Uterus (tissue), 4 donors: ENCODE data around the gene IL1RAP. TPM values are rescaled to one million over a fixed set of nuclear protein-coding genes. Genes with fewer than 3 reads are reported as not detected.

ENCODE experiments used
- DNase-seq, 2 donors: peaks; one replicate each; pipeline ENCODE4 v3.0.0-alpha.2; 2019 to 2020
- H3K27ac ChIP-seq, 2 donors: fragments of 200-600 bp; sonication (generic); 1 replicate in 1 of 2; 2 replicates in 1 of 2; pipeline ENCODE4 v1.5.1; 2016 to 2018
- H3K27me3 ChIP-seq, 2 donors: fragments of 200-600 bp; sonication (generic); one replicate each; pipeline ENCODE4 v1.5.1; 2018 to 2019; ENCODE audit warnings: control low read depth in 1 of 2
- H3K36me3 ChIP-seq, 2 donors: fragments of 200-600 bp; sonication (generic); one replicate each; pipeline ENCODE4 v1.5.1; 2019; ENCODE audit warnings: control low read depth in 1 of 2
- H3K4me1 ChIP-seq, 2 donors: fragments of 200-600 bp; sonication (generic); one replicate each; pipeline ENCODE4 v1.5.1; 2018 to 2019; ENCODE audit warnings: control low read depth in 1 of 2
- H3K4me3 ChIP-seq, 2 donors: fragments of 200-600 bp; sonication (generic); 1 replicate in 1 of 2; 2 replicates in 1 of 2; pipeline ENCODE4 v1.5.1; 2018 to 2019; ENCODE audit warnings: mild to moderate bottlenecking in 1 of 2
- H3K9me3 ChIP-seq, 2 donors: fragments of 200-600 bp; sonication (generic); one replicate each; pipeline ENCODE4 v1.5.1; 2019; ENCODE audit warnings: control low read depth in 1 of 2
- CTCF ChIP-seq, 4 experiments: fragments of 200-600 bp in 2 of 4; fragments of 450-650 bp in 2 of 4; sonication (generic) in 2 of 4; IDR thresholded peaks; one replicate each; pipeline ENCODE4 v1.5.1; 2016 to 2019; ENCODE audit warnings: antibody characterized with exemption in 4 of 4, mild to moderate bottlenecking in 2 of 4, moderate library complexity in 1 of 4
- POLR2A ChIP-seq, 2 donors: fragments of 450-650 bp; IDR thresholded peaks; one replicate each; pipeline ENCODE4 v1.6.1; 2016; ENCODE audit warnings: antibody characterized with exemption in 2 of 2, mild to moderate bottlenecking in 1 of 2, moderate library complexity in 1 of 2
- intact Hi-C: fragments of 100-400 bp; cut with DNase I; formaldehyde crosslinking; loops from one replicate; pipeline ENCODE4 v1.15.1; 2023; ENCODE audit warnings: low total_unique reads
- total RNA-seq, 4 donors: library from RNA; depleted of rRNA in 3 of 4; stranded (reverse); fragments of >200 nt in 3 of 4; gene quantifications; one replicate each; pipeline versions ENCODE4 v1.1.0 to v1.2.4, GENCODE V29; 2014 to 2023
- donor health status: DM: yes; HTN: yes; CAD: no.

IL1RAP gene
- total RNA-seq, 4 donors from 2014 or later: 2.8 to 26.8 (median 10.4) TPM

DNA sequence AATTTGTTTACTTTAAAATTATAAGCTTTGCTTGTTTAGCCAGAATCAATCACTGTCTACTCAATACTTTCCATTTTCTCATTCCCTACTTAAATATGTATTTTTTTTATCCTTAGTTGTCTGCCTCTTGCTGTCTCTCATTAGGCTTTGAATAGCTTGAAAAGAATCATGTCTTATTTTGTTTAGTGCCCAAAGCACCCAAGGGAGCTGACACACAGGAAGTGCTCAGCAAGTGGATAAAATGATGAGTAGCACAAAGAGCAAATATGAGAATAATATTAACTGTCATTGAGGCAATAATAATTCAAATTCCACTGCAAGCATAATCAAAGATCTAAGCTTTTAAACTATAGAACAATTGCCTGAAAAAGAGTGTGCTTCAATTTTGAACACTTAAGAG is 19.0 kb upstream of the IL1RAP start:
- no peak for DNase-seq
- no peaks in the 10 kb centered on the region for H3K27me3 ChIP-seq
- H3K9me3 ChIP-seq: no peaks in the 10 kb centered on the region
- no peak overlapping the region for H3K4me3 ChIP-seq
- no peaks in the 10 kb centered on the region for H3K4me1 ChIP-seq
- intact Hi-C loops: no loop called here
- TF ChIP-seq POLR2A (IDR thresholded peaks at IDR 0.05): no peak
- no peak for TF ChIP-seq CTCF (IDR thresholded peaks at IDR 0.05)
- no peak overlapping the region for H3K27ac ChIP-seq
- H3K36me3 ChIP-seq: no peaks in the 10 kb centered on the region

GRCh38 chr3:190495354-190495753 is 18.5 kb upstream of the IL1RAP start:
- Histone ChIP-seq H3K36me3 (no peaks in the 10 kb centered on the region), H3K27me3 (no peaks in the 10 kb centered on the region), H3K27ac (no peak overlapping the region), H3K9me3 (no peaks in the 10 kb centered on the region), H3K4me1 (no peaks in the 10 kb centered on the region), H3K4me3 (no peak overlapping the region)
- DNase-seq: no peak
- intact Hi-C loops: no loop called here
- no peak for TF ChIP-seq POLR2A (IDR thresholded peaks at IDR 0.05)
- no peak for TF ChIP-seq CTCF (IDR thresholded peaks at IDR 0.05)

DNA sequence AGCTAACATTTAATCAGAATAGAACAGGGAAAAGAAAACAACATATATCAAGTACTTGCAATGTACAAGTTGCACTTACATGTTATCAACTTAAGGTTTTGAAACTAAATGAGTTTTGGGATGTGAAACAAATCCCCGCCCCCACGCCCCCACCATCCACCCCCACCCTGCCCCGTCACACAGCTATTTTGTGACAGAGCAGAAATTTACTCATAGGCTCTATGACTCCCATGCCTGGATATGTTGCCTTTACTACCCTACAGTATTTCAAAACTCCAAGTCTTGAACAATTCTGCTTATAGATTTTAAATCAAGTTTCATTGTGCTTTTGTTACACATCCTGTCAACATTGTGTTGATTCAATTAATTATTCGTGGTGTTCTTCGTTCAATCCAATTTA is 18.1 kb upstream of the IL1RAP start:
- Histone ChIP-seq H3K27me3 (no peaks in the 10 kb centered on the region), H3K4me3 (no peak overlapping the region), H3K4me1 (no peaks in the 10 kb centered on the region), H3K9me3 (no peaks in the 10 kb centered on the region), H3K27ac (no peak overlapping the region), H3K36me3 (no peaks in the 10 kb centered on the region)
- no peak for DNase-seq
- TF ChIP-seq POLR2A (IDR thresholded peaks at IDR 0.05): no peak
- TF ChIP-seq CTCF (IDR thresholded peaks at IDR 0.05): no peak
- intact Hi-C loops: no loop called here

GRCh38 chr3:190496859-190497258 is 17.0 kb upstream of the IL1RAP start:
- intact Hi-C loops: no loop called here
- no peaks in the 10 kb centered on the region for H3K9me3 ChIP-seq

GRCh38 chr3:190497811-190498210 is 16.1 kb upstream of the IL1RAP start:
- TF ChIP-seq CTCF (IDR thresholded peaks at IDR 0.05): no peak
- no peak for TF ChIP-seq POLR2A (IDR thresholded peaks at IDR 0.05)
- no peak for DNase-seq
- no peaks in the 10 kb centered on the region for H3K27me3 ChIP-seq
- intact Hi-C loops: no loop called here
- no peak overlapping the region for H3K27ac ChIP-seq
- no peak overlapping the region for H3K4me3 ChIP-seq
- no peaks in the 10 kb centered on the region for H3K4me1 ChIP-seq
- H3K9me3 ChIP-seq: no peaks in the 10 kb centered on the region
- H3K36me3 ChIP-seq: no peaks in the 10 kb centered on the region

More at GRCh38 chr3:190496859-190497258, 17.0 kb upstream of the IL1RAP start:
- no peak for DNase-seq
- Histone ChIP-seq H3K4me3 (no peak overlapping the region), H3K36me3 (no peaks in the 10 kb centered on the region), H3K27ac (no peak overlapping the region), H3K27me3 (no peaks in the 10 kb centered on the region), H3K4me1 (no peaks in the 10 kb centered on the region)
- TF ChIP-seq CTCF (IDR thresholded peaks at IDR 0.05) (no peak), POLR2A (IDR thresholded peaks at IDR 0.05) (no peak)
